SK-N-MC (cell line): ENCODE results near the gene CENATAC.
"Not testable (repeated sequence)": the region's sequence is repeated elsewhere in the genome, so short reads cannot be mapped to it uniquely, and the experiment has no call there.

Source experiments
- DNase-seq: peaks from one replicate; pipeline ENCODE4 v3.0.0-alpha.2; 2011; ENCODE audit warnings: low read depth, low spot score
- H3K27ac ChIP-seq: fragments of 200-600 bp; sonication (generic); 2 replicates; pipeline ENCODE4 v1.5.1; 2016; ENCODE audit warnings: mixed run types
- H3K36me3 ChIP-seq: fragments of 200-600 bp; sonication (generic); 2 replicates; pipeline ENCODE4 v1.6.1; 2017; ENCODE audit warnings: antibody characterized with exemption, low read length, mixed read lengths; ENCODE audit not compliant: insufficient read depth
- H3K4me3 ChIP-seq: fragments of 200-600 bp; sonication (generic); 2 replicates; pipeline ENCODE4 v1.5.1; 2016
- H3K9ac ChIP-seq: fragments of 200-600 bp; sonication (generic); 2 replicates; pipeline ENCODE4 v1.8.0; 2017; ENCODE audit warnings: mixed run types, mixed read lengths; ENCODE audit not compliant: insufficient read length
- H3K9me3 ChIP-seq: fragments of 200-600 bp; sonication (generic); 2 replicates; pipeline ENCODE4 v1.6.1; 2017; ENCODE audit warnings: low read depth, mild to moderate bottlenecking, antibody characterized with exemption, low read length, moderate library complexity, mixed read lengths
- EZH2 ChIP-seq: fragments of 200-600 bp; sonication (generic); IDR thresholded peaks from one replicate; pipeline ENCODE4 v1.6.1; 2017; ENCODE audit warnings: antibody characterized with exemption
- FOXP2 ChIP-seq: optimal IDR thresholded peaks from 2 replicates; pipeline ENCODE3; 2011; ENCODE audit warnings: mild to moderate bottlenecking, moderate library complexity; ENCODE audit not compliant: insufficient read depth; ENCODE audit errors: extremely low read length, control extremely low read depth
- POLR2AphosphoS5 ChIP-seq: IDR thresholded peaks from 2 replicates; pipeline ENCODE4 v1.6.1; 2012; ENCODE audit warnings: mild to moderate bottlenecking, low read depth, low read length, borderline replicate concordance

The CENATAC gene

GRCh38 chr11:119011476-119012053 lies 13.6 kb downstream of the CENATAC start:
- Histone ChIP-seq H3K27ac (no peak overlapping the region), H3K36me3 (peaks cover 64% of the 10 kb centered on the region), H3K9ac (no peak overlapping the region), H3K4me3 (no peak overlapping the region), H3K9me3 (no peaks in the 10 kb centered on the region)
- TF ChIP-seq POLR2AphosphoS5, result no peak
- no peak for TF ChIP-seq FOXP2
- TF ChIP-seq EZH2, result no peak
- no peak for DNase-seq

GRCh38 chr11:119012629-119013170 lies 14.8 kb downstream of the CENATAC start:
- Histone ChIP-seq H3K27ac (peak overlapping the region; percentile 56), H3K9ac (no peak overlapping the region), H3K9me3 (no peaks in the 10 kb centered on the region), H3K4me3 (no peak overlapping the region), H3K36me3 (peaks cover 65% of the 10 kb centered on the region)
- DNase-seq, result no peak
- no peak for TF ChIP-seq FOXP2
- TF ChIP-seq POLR2AphosphoS5, result no peak
- no peak for TF ChIP-seq EZH2

GRCh38 chr11:119014209-119014924 lies 16.4 kb downstream of the CENATAC start:
- no peak overlapping the region for H3K9ac ChIP-seq
- H3K4me3 ChIP-seq, result no peak overlapping the region
- peak overlapping the region; percentile 49; the same call in 1 of the 2 replicates for H3K27ac ChIP-seq
- DNase-seq, result no peak
- peaks cover 65% of the 10 kb centered on the region for H3K36me3 ChIP-seq
- no peaks in the 10 kb centered on the region for H3K9me3 ChIP-seq
- TF ChIP-seq EZH2 (no peak), POLR2AphosphoS5 (no peak; the same call in 1 of the 2 replicates), FOXP2 (no peak)

- TF ChIP-seq POLR2AphosphoS5, result no peak; the same call in 1 of the 2 replicates
- TF ChIP-seq FOXP2, result no peak
- no peak for TF ChIP-seq EZH2
- Histone ChIP-seq H3K4me3 (no peak overlapping the region), H3K27ac (peak overlapping the region; percentile 49; the same call in 1 of the 2 replicates), H3K9me3 (no peaks in the 10 kb centered on the region), H3K9ac (no peak overlapping the region), H3K36me3 (peaks cover 62% of the 10 kb centered on the region)
- DNase-seq, result no peak
These were observed 17.2 kb downstream of the CENATAC start for GRCh38 chr11:119015054-119015611.

GRCh38 chr11:119016216-119017009 lies 18.5 kb downstream of the CENATAC start:
- DNase-seq, result no peak
- Histone ChIP-seq H3K36me3 (peaks cover 63% of the 10 kb centered on the region), H3K4me3 (peak overlapping the region; percentile 100), H3K9me3 (no peaks in the 10 kb centered on the region), H3K9ac (peak overlapping the region; percentile 100), H3K27ac (peak overlapping the region; percentile 93)
- TF ChIP-seq FOXP2, result no peak
- TF ChIP-seq EZH2, result no peak
- no peak for TF ChIP-seq POLR2AphosphoS5

- Histone ChIP-seq H3K9ac (peak overlapping the region; percentile 100), H3K27ac (peak overlapping the region; percentile 93), H3K4me3 (peak overlapping the region; percentile 100), H3K36me3 (peaks cover 68% of the 10 kb centered on the region)
- H3K9me3 ChIP-seq, DNase-seq: not testable (repeated sequence)
These were observed 19.4 kb downstream of the CENATAC start for GRCh38 chr11:119017377-119017776.

- Histone ChIP-seq H3K36me3 (peaks cover 66% of the 10 kb centered on the region), H3K9ac (peak within 1 kb of the TSS; percentile 100), H3K9me3 (no peaks in the 10 kb centered on the region), H3K27ac (peak within 1 kb of the TSS; percentile 93), H3K4me3 (peak within 1 kb of the TSS; percentile 100)
- peak; percentile 85 for TF ChIP-seq FOXP2
- peak; percentile 86 for TF ChIP-seq POLR2AphosphoS5
- no peak for TF ChIP-seq EZH2
- DNase-seq, result peak; percentile 86
These were observed 20.4 kb downstream of the CENATAC start, which contains the start of the genes RPS25 and TRAPPC4 for GRCh38 chr11:119018074-119018938. RPS25 (minus strand) TSS chr11:119018343; CDS start chr11:119018284, 59 bp downstream. TRAPPC4 (plus strand) TSS chr11:119018766; CDS start chr11:119018796, 30 bp downstream.
